Hippocampal formation (tissue), 2 donors: ENCODE data around the gene SCNN1B.

Experiments
- DNase-seq, 2 donors: peaks; one replicate each; lab custom pipeline; 2025; lab: John Stamatoyannopoulos, UW

Gene SCNN1B

DNA sequence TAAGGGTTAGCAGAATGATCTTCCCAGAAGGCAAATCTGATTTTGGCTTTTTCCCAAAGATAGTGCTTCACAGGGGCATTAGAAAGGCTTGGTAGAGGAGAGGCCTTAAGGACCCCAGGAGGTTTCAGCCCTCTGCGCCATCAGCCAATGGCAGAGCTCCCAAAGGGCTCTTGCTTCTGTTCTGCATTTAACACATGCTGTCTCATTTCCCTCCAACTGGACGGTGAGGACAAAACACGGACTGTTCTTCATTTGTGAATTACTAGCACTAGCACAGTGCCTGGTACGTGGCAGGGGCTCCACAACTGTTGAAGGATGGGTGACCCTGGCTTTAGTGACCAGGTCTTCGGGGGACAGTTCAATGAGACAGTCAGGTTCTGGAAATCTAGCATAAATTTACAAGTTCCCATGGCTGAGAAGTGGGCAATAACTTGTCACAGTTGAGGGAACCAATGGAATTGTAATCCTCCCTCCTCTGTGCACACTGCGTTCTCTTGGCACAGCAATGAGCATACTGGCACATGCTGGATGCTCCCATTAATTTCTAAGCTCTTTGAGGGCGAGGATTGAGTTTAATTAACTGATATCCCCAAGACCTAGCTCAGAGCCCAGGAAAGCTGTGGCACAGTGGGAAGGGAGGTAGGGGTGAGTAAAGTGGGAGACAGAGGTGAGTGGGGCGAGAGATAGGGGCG lies 105.5 kb downstream of the SCNN1B start:
- no peak for DNase-seq

DNA sequence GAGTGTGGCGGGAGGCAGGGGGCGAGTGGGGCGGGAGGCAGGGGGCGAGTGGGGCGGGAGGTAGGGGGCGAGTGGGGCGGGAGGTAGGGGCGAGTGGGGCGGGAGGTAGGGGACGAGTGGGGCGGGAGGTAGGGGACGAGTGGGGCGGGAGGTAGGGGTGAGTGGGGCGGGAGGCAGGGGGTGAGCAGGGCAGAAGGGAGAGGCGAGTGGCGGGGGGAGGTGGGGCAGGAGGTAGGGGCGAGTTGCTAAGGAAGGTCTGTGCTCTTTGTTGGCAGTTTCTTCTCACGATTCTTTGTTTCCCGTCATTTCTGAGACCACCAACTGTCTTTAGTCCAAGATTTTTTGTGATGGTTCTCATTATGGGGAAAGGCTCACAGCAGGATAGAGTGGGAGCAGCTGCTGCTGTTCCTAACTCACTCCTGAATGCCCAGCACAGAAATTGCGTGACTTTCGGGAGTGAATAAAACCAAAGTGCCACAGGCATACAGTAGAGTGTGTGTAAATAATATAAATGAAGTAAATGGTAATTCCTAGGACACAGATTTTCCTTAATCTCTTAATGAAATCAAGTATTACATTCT lies 106.2 kb downstream of the SCNN1B start:
- no peak for DNase-seq

DNA sequence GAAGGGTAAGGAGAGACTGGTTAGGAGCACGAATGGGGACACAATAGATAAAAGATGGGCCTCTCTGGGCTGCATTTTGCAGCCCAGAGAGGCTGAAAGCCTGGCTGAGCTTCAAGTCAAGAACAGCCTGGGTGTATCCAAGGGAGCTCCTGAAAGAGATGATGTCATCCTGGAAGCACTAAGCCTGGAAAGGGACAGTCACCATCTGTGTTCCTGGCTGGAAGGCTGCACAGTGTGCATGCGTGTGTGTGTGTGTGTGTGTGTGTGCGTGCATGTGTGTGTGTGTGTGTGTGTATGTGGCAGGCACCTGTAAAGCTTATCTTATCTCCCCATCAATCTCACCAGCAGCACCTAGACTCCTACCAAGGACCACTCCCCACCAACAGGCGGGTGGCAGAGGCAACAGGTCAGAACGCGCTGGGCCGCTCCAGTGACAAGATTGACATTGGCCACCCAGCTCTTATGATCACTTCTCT lies 106.8 kb downstream of the SCNN1B start:
- DNase-seq: peak; percentile 22 to 78

DNA sequence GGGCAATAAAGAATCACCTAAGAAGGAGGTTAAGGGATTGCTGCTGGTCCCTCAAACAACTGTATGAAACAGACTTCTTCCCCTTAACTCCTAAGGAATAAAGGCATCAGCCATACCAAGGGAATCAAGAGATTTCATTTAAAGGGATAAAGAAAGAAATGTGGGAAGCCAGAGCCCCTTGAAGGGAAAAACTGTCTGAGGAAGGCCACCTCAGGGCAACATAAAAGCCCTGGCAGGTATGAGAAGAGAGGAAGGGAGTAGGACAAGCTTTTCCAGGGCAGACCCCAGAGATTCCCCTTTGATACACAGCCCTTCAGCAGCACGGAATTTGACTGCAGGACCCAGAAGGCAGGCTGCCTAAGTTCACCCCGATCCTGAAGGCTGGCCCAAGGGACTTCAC lies 107.4 kb downstream of the SCNN1B start:
- no peak for DNase-seq

DNA sequence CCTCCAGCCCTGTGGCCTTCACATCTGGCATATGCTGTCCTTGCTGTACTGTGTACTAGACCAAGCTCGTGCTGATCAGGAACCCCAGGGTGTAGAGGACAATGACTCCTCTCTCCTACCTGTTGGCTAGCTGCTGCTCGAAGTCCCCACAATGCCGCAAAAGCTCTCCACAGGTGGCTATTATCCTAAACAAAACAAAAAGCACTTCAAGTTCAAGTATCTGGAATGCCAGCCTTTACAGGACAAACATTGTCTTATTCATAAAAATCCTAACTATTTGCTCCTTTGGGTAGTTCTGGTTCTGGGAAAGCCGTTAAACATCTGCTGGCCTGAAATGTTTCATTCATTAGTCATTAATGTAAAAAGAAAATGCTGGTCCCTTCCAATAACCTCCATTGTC lies 108.1 kb downstream of the SCNN1B start:
- DNase-seq: no peak

DNA sequence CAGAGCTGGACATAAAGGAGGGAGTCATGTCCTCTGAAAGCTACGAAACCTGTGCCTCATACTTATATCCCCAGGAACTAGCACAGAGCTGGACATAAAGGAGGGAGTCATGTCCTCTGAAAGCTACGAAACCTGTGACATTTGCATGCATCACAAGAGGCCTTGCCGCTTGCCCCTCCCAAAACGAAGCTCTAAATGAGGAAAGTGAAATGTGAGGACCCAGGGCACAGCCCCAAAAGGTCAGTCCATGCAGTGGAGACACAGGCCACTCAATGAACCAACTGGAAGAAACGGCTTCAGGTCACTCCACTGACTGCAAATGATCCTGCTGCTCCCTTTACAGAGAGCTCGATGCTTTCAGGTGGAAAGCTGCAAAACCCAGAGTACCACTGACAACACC lies 112.6 kb downstream of the SCNN1B start:
- no peak for DNase-seq

DNA sequence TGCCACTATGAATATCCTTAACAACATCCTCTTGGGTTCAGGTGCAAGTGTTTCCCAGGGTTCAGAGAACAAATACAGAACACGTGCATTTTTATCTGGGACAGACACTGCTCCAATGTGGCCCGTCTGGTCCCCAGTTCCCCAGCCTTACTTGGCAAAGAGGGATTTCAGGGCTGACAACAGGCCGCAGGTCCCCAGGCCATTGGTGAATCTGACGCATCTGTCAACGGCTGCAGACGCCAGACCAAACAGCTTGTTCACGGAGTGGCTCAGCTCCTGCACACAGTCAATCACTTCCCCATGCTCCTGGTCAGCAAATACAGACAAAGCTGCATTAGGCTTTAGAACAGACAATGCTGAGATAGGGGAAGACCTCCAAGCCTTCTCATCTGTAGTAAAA lies 114.7 kb downstream of the SCNN1B start:
- no peak for DNase-seq

DNA sequence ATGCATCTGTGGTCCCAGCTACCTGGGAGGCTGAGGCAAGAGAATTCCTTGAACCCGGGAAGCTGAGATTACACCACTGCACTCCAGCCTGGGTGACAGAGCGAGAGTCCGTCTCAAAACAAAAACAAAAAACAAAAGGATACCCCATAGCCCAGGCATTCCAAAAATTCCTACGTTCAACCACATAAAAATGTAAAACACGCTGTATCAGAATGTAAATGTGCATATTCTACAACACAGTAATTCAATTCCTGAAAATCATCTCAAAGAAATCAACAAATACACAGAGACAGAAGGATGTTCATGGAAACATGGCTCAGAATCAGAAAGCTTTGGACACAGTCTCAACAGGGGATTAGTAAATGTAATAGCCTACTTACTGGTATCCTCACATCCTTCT lies 117.9 kb downstream of the SCNN1B start:
- DNase-seq: no peak

DNA sequence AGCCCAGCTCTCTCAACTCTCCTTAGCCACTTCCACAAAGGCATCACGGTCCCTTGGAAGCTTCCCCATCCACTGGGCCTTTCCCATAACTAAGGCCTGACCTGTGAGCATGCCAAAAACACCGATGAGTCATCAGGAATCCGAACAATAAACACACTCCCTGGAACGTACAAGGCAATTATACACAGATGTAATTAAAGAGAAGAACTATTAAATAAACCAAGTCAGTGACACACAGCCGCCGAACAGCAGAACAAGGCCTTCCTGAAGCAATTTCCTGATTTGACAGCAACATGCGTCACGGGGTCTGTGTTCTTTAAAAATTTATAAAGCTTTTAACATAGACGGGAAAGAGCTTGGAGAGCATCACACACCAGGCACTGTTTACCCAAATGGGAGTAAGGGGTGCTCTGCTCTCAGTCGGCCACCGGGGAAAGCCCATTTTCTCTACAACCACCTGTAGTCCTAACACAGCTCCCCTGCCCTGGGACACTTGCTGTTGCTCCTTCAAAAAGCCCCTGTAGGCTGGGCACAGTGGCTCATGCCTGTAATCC lies 121.5 kb downstream of the SCNN1B start:
- DNase-seq: peak in 1 of 2 donors; percentile 2

DNA sequence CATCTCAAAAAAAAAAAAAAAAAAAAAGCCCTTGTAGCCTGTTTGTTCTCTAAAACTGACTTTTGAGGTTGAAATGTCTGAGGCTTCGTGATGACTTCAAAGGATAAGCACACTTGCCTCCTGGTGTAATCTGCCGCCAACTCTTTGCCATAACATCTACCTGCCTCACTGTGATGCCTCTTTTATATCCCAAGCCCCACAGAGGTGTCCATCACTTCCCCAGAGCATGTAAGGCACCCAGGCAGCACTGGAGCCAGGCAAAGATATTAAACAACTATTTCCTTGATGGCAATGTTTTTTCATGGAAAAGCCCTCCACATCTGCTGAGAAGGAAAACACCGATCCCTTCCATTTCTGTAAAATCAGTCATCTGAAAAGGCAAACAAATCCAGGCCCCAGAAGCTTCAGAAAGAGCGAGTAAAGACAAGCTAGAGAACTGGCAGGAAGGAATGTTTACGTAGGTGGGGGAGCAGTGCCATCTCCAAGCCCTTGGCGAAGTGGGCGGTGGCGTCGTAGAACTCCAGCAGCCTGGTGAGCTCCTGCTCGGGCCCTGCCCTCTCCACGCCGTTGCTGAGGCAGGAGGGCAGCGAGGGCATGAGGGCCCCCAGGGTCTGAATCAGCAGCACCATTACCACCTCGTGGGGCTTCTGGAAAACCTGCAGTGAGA lies 122.3 kb downstream of the SCNN1B start:
- no peak for DNase-seq

DNA sequence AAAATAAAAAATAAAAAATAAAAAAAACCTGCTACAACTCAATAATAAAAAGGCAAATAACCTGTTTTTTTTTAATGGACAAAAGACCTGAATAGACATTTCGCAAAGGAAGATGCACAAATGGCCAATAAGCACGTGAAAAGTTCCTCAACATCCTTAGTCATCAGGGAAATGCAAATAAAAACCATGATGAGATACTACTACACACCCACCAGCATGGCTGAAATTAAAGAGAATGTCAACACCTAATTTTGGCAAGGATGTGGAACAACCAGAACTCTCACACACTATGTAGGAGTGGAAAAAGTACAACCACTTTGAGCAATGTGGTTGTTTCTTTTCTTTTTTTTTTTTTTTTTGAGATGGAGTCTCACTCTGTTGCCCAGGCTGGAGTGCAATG lies 126.2 kb downstream of the SCNN1B start:
- DNase-seq: no peak
